Measurements from ENCODE around the gene ABCA10.
"Not testable (repeated sequence)": the region's sequence is repeated elsewhere in the genome, so short reads cannot be mapped to it uniquely, and the experiment has no call there.

Gene ABCA10

DNA sequence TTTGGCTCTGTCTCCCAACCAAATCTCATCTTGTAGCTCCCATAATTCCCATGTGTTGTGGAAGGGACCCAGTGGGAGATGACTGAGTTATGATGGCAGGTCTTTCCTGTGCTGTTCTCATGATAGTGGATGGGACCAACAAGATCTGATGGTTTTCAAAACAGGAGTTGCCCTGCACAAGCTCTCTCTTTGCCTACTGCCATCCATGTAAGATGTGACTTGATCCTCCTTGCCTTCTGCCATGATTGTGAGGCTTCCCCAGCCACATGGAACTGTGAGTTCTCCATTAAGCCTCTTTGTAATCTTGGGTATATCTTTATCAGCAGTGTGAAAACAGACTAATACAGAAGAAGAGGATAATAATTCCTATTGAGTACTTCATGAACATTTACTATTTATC lies 60.0 kb downstream of the ABCA10 start:
- not testable (repeated sequence) for DNase-seq (ENCODE audit: low spot score)

DNA sequence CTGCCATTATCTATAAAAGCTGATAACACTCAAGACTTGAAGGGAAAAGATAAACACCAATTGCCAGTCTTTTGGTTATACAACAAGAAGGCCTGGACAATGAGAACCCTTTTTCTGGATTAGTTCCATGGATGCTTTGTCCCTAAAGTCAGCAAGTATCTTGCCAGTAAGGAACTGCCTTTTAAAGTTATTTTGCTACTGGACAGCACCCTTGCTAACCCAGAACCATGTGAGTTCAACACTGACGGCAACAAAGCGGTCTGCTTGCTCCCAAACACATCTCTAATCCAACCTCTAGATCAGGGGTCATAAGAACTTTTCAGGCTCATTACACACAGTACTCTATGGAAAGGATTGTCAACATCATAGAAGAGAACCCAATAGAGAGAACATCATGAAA lies 61.7 kb downstream of the ABCA10 start:
- DNase-seq (ENCODE audit: low spot score): no peak

DNA sequence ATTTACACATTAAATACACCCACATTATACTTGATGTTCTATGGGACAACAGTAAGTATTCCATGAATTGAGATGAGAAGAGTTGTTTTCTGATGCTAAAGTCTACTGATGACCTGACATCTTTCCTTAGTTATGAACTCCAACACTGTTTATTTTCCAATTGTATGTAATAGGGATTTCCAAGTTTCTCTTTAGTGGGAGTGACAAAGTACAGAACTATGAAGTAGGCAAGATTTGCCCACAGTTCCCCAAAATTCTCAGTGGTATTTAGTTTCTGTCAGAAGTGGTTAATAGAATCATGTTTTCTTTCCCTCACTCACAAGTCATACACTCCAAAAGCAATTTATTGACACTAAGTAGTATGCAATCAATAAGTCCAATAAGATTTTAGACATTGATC lies 64.4 kb downstream of the ABCA10 start:
- no peak for DNase-seq (ENCODE audit: low spot score)

DNA sequence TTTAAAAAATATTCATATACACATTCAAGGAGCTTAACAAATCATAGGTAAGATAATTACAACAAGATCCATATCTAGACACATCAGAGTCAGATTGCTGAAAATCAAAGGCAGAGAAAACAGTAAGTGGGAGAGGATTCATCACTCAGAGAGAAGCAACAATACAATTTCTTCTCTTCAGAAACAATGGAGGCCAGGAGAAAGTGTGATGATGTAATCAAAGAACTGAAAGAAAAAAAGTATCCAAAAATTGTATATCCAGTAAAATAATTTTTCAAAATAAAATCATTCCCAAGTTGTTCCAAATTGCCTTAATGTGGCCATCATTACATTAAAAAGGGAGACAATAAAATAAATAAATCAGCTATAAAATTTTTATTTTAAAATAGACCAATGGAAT lies 69.2 kb downstream of the ABCA10 start:
- DNase-seq (ENCODE audit: low spot score): no peak

DNA sequence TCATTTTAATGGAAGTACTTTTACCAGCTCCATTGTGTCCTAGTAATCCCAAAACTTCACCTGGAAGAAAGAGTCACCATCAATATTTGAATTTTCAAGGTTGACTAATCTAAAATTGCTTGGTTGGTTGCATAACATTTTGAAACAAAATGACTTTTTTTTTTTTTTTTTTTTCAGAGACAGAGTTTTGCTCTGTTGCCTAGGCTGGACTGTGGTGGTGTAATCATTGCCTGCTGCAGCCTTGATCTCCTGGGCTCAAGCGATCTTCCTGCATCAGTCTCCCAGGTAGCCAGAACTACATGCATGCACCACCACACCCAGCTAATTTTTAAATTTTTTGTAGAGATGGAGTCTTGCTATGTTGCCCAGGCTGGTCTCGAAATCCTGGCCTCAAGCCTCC lies 74.4 kb downstream of the ABCA10 start:
- DNase-seq (ENCODE audit: low spot score): no peak

DNA sequence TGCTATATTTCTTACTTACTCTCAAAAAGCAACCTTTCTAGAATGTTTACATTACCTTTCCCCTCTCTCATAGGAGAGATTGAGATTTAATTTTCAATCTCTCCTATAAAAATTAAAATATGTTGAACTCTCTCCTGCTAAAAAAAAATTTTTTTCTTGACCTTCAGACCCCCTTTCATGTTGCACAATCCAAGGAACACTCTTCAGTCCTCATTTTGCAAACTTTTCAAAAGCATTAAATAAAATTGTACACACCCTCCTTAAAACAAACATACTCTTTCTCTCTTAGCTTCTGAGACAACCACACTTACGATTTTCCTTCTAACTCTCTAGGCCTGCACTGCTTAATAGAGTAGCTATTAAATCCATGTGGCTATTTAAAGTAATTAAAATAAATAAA lies 78.3 kb downstream of the ABCA10 start:
- DNase-seq (ENCODE audit: low spot score): no peak

DNA sequence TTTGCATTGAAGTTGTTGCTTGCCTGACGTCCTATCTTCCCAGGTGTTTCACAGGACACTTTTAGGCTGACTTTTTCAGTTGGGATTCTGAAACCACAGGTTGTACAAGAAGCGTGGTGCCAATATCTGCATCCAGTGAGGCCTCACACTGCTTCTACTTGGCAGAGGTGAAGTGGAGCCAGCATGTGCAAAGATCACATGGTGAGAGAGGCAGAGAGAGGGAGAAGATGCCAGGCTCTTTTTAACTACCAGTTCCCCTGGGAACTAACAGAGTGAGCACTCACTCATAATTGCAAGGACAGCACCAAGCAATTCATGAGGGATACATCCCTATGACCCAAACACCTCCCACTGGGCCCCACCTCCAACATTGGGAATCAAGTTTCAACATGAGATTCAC lies 81.2 kb downstream of the ABCA10 start:
- DNase-seq (ENCODE audit: low spot score): no peak

DNA sequence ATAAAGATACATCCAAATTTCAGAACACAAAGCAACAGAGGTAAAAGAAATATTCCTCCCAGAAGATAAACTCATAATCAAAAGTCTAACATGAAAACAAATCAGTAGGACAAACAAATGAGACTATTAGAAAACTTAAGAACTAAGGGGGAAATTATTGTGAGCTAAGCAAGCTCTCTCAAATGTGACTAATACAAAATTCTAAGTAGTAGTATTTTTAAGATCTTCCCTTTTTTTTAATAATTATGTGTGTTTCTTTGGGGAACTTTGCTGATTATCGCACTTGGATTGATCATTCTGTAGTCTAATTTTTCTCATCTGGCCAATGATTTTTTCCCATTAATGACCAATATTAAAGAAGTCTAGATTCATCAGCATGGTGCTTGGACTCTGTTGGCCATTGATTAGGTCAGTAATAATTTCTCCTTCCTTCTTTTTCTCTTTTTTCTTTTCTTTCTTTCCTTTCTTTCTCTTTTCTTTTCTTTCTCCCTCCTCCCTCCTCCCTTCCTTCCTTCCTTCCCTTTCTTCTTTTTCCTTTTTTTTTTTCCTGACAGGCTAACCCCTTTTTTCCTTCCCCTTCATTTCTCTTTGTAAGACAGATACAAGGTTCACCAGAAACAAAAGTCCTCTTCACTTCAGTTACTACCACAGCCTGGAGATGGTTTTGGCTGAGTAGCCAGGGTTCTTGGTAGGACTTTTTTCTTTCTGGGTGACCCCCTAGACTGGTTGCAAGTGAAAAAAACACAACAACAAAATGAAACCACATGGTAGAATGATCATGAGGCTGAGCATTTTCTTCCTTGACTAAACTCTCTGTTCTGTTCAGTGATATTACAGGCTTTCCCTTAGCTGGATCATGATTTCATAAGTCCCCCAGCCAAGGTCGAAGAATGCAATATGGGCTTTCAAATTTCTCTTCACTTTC lies 84.0 kb downstream of the ABCA10 start:
- no peak for DNase-seq (ENCODE audit: low spot score)

DNA sequence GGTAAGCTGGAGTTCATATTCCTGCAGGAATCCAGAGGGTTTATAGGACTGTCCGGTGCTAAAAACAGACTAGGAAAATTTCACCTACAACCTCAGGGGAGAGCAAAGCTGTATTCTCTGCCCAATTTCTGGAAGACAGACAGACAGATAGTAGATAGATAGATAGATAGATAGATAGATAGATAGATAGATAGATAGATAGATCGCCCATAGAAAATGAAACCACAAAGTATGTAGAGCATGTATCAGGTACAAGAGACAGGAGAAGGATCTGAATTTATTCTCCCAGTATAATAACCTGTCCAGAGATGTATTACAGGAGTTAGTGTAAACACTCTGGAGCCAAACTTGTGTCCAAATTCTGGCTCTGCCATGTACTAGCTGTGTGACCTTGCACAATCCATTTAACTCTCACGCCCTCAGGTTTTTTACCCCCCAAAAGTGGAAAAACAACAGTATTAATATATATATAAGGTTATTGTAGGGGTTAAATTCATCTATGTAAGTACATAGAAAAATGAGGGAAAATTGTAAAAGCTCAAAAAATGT lies 84.9 kb downstream of the ABCA10 start:
- no peak for DNase-seq (ENCODE audit: low spot score)

DNA sequence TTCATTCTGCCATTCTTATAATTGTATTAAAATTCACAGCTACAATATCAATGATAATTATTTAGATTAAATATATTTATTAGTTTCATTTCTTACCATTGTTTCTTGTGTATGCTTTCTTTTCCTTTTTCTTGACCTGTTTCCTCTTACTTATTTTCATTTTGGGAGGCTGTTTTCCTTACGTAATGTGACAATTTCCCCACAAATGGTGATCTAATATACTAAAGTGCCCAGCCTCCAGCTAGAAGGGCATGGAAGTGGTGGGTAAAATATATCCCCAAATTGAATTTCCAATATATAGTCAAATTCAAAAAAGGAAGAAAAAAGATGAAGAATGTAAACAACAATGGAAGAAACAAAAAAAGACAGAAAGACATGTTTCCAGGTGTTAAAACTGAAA lies 85.5 kb downstream of the ABCA10 start:
- DNase-seq (ENCODE audit: low spot score): no peak

DNA sequence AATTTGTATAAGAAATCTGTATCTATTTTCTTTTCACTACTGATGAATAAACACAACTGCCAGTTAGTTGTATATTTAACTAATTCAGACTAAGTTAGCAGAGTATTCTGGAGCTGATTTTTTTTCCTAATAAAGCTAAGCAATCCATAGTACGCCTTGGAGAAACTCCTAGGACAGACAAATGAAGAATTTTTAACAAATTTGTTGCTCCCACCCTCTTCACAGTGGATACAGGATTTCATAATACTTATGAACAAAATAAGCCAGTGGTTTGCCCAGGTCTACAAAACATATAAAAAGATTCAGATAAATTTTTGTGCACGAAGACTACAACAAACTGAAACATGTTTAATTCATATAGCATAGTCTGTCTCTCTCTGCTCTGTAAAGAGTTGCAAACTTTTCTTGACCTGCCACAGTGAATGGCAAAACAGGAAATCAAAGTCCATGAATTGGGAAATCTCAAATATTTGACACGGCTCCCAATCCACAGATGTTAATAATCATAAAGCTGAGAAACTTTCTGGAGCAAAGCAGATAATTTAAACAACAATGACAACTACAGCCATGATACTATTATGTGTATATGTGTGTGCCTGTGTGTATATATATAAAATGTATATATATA lies 86.3 kb downstream of the ABCA10 start:
- DNase-seq (ENCODE audit: low spot score): no peak

DNA sequence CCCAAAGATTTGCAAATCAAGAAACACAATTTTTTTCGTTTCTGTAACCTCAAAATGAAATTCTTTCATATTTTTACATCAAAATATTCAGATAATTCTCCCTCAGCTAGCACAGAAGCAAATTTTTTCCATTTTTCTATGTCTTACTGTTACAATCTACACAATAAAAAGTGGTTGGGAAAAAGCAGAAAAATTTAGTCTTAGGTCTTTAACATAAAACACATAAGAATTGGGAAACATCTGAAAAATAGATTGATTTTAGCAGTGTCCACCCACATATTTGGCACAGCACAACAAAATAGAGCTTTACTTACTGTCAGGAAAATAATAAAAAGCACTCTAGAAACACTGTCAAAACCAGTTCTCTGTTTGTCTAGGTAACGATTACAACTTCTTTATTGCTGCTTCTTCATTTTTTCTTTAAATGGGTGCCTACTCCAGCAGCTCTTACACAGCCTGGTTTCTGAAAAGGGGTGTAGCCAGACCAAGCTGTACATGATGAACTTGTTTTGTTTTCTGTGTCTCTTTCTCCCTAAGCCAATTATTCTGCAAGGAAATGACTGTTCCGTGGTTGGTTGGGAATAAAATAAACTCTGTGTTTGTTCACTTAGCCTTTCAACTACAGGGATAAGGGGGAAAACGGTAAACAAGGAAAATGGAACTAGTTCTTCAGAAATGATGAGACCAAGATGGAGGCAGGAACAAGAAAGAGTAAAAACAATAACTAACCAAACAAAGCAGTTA lies 87.0 kb downstream of the ABCA10 start, which contains the start of gene ABCA6:
Gene ABCA6 (minus strand): TSS at position 465 of the 744 bp plus-strand sequence. CDS start 1,192 bp downstream, outside the sequence.
- no peak for DNase-seq (ENCODE audit: low spot score)

DNA sequence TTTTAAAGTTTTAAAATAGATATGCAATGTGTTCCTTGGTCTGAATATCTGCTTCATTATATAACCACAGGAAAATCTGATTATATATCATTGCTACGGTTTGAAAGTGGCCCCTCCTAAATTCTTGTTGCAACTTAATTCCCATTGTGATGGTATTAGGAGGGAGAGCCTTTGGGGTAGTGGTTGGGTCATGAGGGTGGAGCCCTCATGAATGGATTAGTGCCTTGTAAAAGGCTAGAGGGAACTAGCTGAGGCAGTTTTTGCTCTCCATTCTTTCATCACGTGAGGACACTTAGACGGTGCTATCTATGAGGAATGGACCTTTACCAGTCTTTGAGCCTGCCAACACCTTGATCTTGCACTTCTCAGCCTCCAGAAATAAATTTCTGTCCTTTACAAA lies 94.5 kb downstream of the ABCA10 start:
- no peak for DNase-seq (ENCODE audit: low spot score)

DNA sequence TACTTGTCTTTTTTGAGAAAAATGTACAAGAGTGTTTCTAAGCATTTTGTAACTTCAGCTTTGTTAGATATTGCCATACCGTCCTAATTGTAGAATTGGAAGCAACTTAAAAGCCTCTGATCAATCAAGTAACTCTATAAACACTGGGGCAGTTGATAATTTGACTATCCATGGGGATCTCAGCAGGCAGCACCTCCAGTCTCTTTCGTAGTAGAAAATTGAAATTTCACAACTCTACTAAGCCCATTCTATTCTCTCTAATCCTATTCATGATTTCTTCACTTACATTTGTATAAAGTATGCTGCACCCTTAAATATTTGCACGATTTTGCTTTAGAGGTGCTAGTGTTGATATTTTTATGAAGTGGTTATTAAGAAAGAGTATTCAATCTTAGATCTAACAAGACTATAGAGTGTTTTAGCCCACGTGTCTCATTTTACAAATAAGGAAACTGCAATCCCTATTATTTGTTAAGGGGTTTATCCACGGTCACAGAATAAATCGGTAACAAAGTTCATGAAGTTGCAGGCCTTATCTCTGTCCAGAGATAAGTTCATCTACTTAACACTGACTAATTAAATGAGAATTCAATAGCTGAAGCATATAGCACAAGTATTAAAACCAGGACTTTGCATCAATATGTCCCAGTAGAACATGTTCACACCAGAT lies 97.9 kb downstream of the ABCA10 start:
- DNase-seq (ENCODE audit: low spot score): no peak

DNA sequence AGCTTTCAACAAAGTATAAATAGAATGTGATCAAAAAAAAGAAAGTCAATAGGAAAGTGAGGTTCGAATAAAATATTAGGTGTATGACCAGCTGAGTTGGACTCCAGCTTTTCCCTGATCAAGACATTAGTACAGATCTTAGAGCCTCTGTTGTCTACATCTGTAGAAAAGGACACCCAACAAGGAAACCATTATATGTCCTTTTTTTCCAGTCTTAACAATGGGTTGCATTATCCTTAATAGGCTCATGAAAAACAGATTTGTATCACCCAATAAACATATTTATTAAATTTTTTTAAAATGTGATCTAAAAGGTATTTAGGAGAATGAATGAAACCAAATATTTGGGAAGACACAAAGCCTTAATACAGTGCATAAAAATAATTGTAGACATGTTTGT lies 105.0 kb downstream of the ABCA10 start:
- DNase-seq (ENCODE audit: low spot score): no peak

DNA sequence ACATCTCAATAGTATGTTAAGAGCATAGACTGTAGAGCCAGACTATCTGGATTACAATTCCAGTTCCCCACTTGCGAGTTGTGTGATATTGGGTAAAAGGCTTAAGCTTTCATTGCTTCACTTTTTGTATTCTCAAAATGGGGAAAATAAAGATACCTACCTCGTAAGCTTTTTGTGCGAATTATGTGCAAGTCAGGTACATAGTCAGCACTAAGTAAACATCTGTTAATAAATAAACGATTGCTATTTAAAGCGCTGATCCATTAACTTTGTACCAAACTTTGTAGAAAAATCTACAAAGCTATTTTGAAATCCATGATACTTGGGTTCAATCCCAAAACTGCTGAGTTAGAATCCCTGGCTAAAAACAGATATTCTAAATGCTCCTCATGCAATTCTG lies 106.6 kb downstream of the ABCA10 start:
- no peak for DNase-seq (ENCODE audit: low spot score)

DNA sequence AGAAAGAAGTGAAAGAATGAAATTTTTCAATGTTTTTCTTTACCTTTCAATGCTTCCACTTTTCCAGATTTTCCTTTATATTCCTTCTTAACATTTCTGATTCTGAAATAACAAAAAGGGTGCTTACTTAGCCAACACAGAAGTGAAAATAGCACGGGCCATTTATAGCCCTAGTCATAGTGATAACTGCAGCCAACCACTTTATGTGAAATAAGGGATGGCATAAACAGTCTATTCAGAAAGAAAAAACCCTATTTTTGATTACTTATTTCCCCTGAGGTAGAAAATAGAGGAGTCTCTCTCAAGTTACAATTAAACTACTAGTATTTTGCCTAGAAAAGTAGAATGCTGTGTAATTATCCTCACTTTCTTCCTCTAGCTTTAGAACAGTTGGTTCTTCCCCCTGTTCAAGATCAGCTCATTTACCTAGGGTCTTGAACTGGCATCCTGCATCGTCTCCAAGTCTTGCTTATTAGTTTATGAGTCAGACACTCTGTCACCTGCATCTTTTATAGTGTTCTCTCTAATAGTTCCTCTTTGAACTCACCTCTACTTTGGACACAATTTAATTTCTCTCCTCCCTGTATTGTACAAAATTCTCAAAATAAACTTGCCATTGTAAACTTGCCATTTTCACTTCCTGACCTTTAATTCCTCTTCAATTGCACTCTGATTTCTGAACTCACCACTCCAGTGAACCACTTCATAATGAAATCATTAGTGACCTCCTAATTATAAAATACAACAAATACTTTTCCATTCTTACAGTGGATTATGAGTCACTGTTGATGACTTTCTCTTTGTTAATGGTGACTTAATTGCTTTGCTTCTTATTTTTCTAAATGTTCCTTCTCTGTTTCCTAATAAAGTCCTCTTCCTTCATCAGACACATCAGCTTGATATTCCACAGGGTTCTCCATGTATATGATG lies 110.5 kb downstream of the ABCA10 start:
- no peak for DNase-seq (ENCODE audit: low spot score)

DNA sequence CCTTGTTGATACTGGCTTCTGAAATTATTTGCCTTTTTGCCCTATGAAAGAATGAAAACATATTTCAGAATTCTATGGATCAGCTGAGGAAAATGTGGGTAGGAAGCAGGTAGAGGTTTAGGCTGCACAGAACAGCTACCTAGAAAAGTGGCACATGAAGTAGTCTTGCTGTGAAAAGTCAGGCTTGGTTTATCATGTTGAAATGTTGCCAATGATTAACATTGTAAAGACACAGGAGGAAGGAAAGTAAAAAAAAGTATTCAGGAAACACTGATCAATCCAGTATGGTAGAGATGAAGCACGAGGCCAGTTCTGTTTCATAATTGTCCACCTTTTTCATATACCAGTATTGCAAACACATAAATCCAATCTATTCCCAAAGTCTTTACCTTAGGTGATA lies 116.8 kb downstream of the ABCA10 start:
- no peak for DNase-seq (ENCODE audit: low spot score)

DNA sequence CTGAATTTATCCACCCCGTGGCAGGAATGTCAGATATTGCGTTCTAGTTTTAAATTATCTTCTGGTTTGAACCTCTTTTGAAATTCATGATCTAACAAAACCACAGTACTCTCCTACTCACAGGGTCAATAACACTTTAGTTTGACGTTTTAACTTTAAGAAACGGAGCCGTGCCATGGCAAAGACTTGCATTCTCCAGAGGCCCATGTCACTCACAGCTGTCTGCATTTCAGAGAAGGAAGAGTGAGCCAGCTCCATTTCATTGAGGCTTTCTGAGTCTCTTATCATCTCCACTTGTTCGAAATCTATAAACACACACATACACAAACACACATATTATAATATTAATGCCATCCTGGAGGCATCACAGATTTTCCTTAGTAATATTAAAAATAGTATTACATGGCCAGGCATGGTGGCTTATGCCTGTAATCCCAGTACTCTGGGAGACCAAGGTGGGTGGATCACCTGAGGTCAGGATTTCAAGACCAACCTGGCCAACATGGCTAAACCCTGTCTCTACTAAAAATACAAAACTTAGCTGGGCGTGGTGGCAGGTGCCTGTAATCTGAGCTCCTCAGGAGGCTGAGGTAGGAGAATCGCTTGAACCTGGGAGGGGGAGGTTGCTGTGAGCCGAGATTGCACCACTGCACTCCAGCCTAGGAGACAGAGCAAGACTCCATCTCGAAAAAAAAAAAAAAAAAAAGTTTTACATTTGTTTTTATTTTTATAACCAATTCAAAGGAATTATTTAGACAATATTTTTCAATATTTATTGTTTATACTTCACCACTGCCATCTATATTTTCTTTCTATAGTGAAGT lies 122.5 kb downstream of the ABCA10 start:
- no peak for DNase-seq (ENCODE audit: low spot score)
